OCI-LY1 (cell line): ENCODE measurements around the gene GOSR1.
"Not testable (repeated sequence)": the region's sequence is repeated elsewhere in the genome, so short reads cannot be mapped to it uniquely, and the experiment has no call there.

ENCODE experiments used
- H2AFZ ChIP-seq: fragments of 200-600 bp; sonication (generic), shearing (Covaris generic); 2 replicates; pipeline ENCODE4 v1.6.0; 2014; ENCODE audit warnings: antibody characterized with exemption, mild to moderate bottlenecking, low read length
- H3F3A ChIP-seq: fragments of 200-600 bp; sonication (generic), shearing (Covaris generic); 2 replicates; pipeline ENCODE4 v1.6.0; 2014; ENCODE audit warnings: mild to moderate bottlenecking, antibody characterized with exemption, low read length, moderate library complexity; ENCODE audit not compliant: insufficient read depth
- H3K27ac ChIP-seq: fragments of 200-600 bp; sonication (generic); 2 replicates; pipeline ENCODE4 v1.5.1; 2014; ENCODE audit warnings: low read length, mixed run types, mild to moderate bottlenecking, low read depth; ENCODE audit not compliant: poor library complexity, severe bottlenecking
- H3K27me3 ChIP-seq: fragments of 200-600 bp; sonication (generic); 2 replicates; pipeline ENCODE4 v1.6.0; 2014; ENCODE audit warnings: antibody characterized with exemption, mild to moderate bottlenecking, low read length, moderate library complexity; ENCODE audit not compliant: insufficient read depth
- H3K36me3 ChIP-seq: fragments of 200-600 bp; sonication (generic); 2 replicates; pipeline ENCODE4 v1.6.1; 2014; ENCODE audit warnings: mild to moderate bottlenecking, antibody characterized with exemption, low read length, moderate library complexity, mixed read lengths; ENCODE audit not compliant: insufficient read depth
- H3K4me1 ChIP-seq: fragments of 200-600 bp; sonication (generic); 2 replicates; pipeline ENCODE4 v1.5.1; 2014; ENCODE audit warnings: mild to moderate bottlenecking, low read length, moderate library complexity; ENCODE audit not compliant: insufficient read depth, severe bottlenecking
- H3K4me2 ChIP-seq: fragments of 200-600 bp; sonication (generic), shearing (Covaris generic); 2 replicates; pipeline ENCODE4 v1.6.1; 2014; ENCODE audit warnings: low read length
- H3K4me3 ChIP-seq: fragments of 200-600 bp; sonication (generic); 2 replicates; pipeline ENCODE4 v1.5.1; 2014; ENCODE audit warnings: low read length, low read depth, mild to moderate bottlenecking, mixed read lengths; ENCODE audit not compliant: poor library complexity, severe bottlenecking
- H3K79me2 ChIP-seq: fragments of 200-600 bp; shearing (Covaris generic); 2 replicates; pipeline ENCODE4 v1.6.1; 2016; ENCODE audit warnings: mixed run types, low read length, mixed read lengths; ENCODE audit not compliant: insufficient read depth
- H3K9ac ChIP-seq: fragments of 200-600 bp; sonication (generic), shearing (Covaris generic); 2 replicates; pipeline ENCODE4 v1.6.1; 2014; ENCODE audit warnings: mild to moderate bottlenecking, low read length, mixed read lengths
- H3K9me2 ChIP-seq: fragments of 200-600 bp; sonication (generic), shearing (Covaris generic); 2 replicates; pipeline ENCODE4 v1.6.1; 2014; ENCODE audit warnings: low read depth, mild to moderate bottlenecking, low read length, mixed read lengths
- H3K9me3 ChIP-seq: fragments of 200-600 bp; shearing (Covaris generic); 2 replicates; pipeline ENCODE4 v1.6.1; 2014; ENCODE audit warnings: low read length, mixed read lengths
- H4K20me1 ChIP-seq: fragments of 200-600 bp; sonication (generic), shearing (Covaris generic); 2 replicates; pipeline ENCODE4 v1.6.0; 2016; ENCODE audit warnings: mild to moderate bottlenecking, low read length; ENCODE audit not compliant: insufficient read depth
- EZH2 ChIP-seq: fragments of 200-600 bp; sonication (generic), shearing (Covaris generic); IDR thresholded peaks from 2 replicates; pipeline ENCODE4 v1.8.0; 2017; ENCODE audit warnings: borderline replicate concordance, mixed run types, mild to moderate bottlenecking, antibody characterized with exemption, low read length, moderate library complexity, mixed read lengths
- TF ChIP-seq, protein P1 (sequence below): fragments of 200-600 bp; sonication (generic), shearing (Covaris generic); IDR thresholded peaks from 2 replicates; pipeline ENCODE4 v1.5.1; 2017; ENCODE audit warnings: mild to moderate bottlenecking, antibody characterized with exemption, low read length, moderate library complexity, mixed read lengths

Gene GOSR1

DNA sequence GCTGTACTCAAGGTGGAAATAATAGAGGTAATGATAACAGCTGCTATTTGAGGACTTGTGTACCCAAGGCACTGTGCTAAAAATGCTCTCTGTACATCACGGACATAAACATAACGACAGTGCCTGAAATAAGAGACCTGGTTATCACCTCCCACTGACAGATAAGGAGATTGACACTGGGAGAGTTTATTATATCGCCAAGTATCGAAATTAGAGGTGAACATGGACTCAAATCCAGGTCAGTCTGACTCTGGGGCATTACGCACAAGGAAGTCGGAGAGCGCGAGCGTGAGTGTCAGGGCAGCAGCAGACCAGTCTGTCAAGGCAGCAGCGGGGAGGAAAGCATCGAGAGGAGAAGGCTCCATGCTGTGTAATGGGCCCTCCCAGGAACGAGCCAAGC, 57.1 kb downstream of the GOSR1 start:
- Histone ChIP-seq H3K4me1 (no peaks in the 10 kb centered on the region), H4K20me1 (no peaks in the 10 kb centered on the region), H3K9me3 (no peaks in the 10 kb centered on the region), H3K36me3 (no peaks in the 10 kb centered on the region; the same call in 1 of the 2 replicates), H2AFZ (no peak overlapping the region), H3K4me2 (no peak overlapping the region), H3K27me3 (no peaks in the 10 kb centered on the region), H3F3A (no peaks in the 10 kb centered on the region), H3K9me2 (no peaks in the 10 kb centered on the region), H3K27ac (no peak overlapping the region), H3K4me3 (no peak overlapping the region), H3K79me2 (no peaks in the 10 kb centered on the region), H3K9ac (no peak overlapping the region)
- TF ChIP-seq EZH2: no peak
- TF ChIP-seq, protein P1, sequence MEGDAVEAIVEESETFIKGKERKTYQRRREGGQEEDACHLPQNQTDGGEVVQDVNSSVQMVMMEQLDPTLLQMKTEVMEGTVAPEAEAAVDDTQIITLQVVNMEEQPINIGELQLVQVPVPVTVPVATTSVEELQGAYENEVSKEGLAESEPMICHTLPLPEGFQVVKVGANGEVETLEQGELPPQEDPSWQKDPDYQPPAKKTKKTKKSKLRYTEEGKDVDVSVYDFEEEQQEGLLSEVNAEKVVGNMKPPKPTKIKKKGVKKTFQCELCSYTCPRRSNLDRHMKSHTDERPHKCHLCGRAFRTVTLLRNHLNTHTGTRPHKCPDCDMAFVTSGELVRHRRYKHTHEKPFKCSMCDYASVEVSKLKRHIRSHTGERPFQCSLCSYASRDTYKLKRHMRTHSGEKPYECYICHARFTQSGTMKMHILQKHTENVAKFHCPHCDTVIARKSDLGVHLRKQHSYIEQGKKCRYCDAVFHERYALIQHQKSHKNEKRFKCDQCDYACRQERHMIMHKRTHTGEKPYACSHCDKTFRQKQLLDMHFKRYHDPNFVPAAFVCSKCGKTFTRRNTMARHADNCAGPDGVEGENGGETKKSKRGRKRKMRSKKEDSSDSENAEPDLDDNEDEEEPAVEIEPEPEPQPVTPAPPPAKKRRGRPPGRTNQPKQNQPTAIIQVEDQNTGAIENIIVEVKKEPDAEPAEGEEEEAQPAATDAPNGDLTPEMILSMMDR: no peak

DNA sequence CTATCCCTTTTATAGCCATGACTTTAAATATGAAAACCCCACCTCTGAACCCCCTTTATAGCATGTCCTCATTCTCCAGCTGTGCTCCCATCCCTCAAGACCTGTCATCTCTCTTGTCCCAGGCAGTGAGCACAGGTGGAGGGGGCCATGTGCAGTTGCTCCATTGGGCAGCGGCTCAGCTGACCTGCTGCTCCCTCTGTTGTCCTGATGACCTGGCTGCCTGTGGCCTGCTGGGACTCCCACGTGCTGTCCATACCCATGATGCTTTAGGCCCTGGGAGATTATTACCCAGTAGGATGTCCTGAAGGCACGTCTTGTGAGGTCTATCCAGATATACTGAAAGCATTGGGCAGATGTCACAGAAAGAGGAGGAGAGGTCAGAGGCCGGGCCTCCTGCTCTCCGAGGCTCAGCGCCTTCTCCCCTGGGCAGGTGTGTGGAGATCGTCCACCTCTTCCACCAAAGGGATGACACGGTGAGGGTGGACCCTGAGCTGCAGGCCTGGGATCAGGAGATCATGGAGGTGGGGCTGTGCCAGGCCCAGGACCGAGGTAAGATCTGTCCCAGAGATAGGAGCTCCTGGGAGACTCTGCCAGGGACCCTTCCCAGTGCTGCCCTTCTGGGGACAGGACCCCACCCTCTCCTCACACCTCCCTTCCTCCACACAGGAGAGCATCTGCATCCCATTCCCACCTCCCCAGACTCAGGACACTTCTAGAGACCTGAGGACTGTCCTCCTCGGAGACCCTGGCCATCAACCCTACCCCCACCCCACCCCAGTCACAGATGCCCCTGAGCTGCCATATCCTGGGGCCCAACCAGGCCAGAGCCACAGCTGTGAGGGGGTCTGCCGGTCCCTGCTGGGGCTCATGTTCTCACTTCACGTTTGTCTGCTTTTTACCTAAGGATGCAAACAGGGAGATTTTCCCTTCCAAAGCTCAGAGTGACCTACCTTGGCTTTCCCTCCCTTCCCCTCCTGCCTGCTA, 58.0 kb downstream of the GOSR1 start:
- no peaks in the 10 kb centered on the region for H3K9me2 ChIP-seq
- no peak overlapping the region for H3K27ac ChIP-seq
- H3K4me2 ChIP-seq: no peak overlapping the region
- H3K4me1 ChIP-seq: no peaks in the 10 kb centered on the region
- H3K9me3 ChIP-seq: no peaks in the 10 kb centered on the region
- no peaks in the 10 kb centered on the region; the same call in 1 of the 2 replicates for H3K36me3 ChIP-seq
- H3F3A ChIP-seq: no peaks in the 10 kb centered on the region
- H3K79me2 ChIP-seq: no peaks in the 10 kb centered on the region
- H4K20me1 ChIP-seq: no peaks in the 10 kb centered on the region
- no peak overlapping the region for H3K9ac ChIP-seq
- H3K27me3 ChIP-seq: no peaks in the 10 kb centered on the region
- TF ChIP-seq, protein P1: no peak
- TF ChIP-seq EZH2: no peak
- H3K4me3 ChIP-seq: no peak overlapping the region
- H2AFZ ChIP-seq: no peak overlapping the region

DNA sequence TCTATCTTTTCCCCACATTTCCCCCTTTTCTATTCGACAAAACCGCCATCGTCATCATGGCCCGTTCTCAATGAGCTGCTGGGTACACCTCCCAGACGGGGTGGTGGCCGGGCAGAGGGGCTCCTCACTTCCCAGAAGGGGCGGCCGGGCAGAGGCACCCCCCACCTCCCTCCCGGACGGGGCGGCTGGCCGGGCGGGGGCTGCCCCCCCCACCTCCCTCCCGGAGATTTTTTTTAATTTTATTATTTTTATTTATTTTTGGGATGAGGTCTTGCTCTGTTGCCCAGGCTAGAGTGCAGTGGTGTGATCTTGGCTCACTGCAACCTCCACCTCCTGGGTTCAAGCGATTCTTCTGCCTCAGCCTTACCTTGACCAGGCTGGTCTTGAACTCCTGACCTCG, 59.6 kb downstream of the GOSR1 start:
- H3K9me3 ChIP-seq, H3K9ac ChIP-seq, H3K36me3 ChIP-seq, H3K4me1 ChIP-seq, H3F3A ChIP-seq, H3K4me2 ChIP-seq, H4K20me1 ChIP-seq, H3K9me2 ChIP-seq, H3K27me3 ChIP-seq, H3K4me3 ChIP-seq, H2AFZ ChIP-seq, H3K27ac ChIP-seq, H3K79me2 ChIP-seq: not testable (repeated sequence)

DNA sequence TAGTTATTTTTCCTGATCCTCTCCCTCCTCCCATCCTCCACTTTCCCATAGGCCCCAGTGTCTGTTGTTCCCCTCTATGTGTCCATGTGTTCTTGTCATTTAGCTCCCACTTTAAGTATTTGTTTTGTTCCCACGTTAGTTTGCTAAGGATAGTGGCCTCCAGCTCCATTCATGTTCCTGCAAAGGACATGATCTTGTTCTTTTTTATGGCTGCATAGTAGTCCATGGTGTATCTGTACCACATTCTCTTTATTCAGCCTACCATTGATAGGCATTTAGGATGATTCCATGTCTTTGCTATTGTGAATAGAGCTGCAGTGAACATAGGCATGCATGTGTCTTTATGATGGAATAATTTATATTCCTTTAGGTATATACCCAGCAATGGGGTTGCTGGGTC, 60.5 kb downstream of the GOSR1 start:
- not testable (repeated sequence) for H2AFZ ChIP-seq, H3K9ac ChIP-seq, H3K79me2 ChIP-seq, H3F3A ChIP-seq, H4K20me1 ChIP-seq, H3K4me2 ChIP-seq, H3K36me3 ChIP-seq, H3K4me1 ChIP-seq, H3K4me3 ChIP-seq, H3K9me3 ChIP-seq, H3K27ac ChIP-seq, H3K27me3 ChIP-seq, H3K9me2 ChIP-seq
